Measurements from ENCODE around the gene QRICH1.

GRCh38 chr3:48980295-48980694 is 113.6 kb downstream of the QRICH1 start:
- TF ChIP-seq POLR2A (IDR thresholded peaks at IDR 0.05) = no peak
- no peak for TF ChIP-seq CTCF (IDR thresholded peaks at IDR 0.05)

Measured in uterus (tissue), 2 donors.